ENCODE results near the gene POU2F1. TPM values are rescaled to one million over a fixed set of nuclear protein-coding genes. Genes with fewer than 3 reads are reported as not detected.
"Not testable (repeated sequence)": the region's sequence is repeated elsewhere in the genome, so short reads cannot be mapped to it uniquely, and the experiment has no call there.

The POU2F1 gene
- total RNA-seq, 4 donors from 2014 or later: 8.7 to 34.0 (median 9.6) TPM

- DNase-seq (ENCODE audit: low spot score in 2 of 2): no peak
- 86 to 93% methylated on average over 2 of the region's 2 CpGs for WGBS, 2 donors
- intact Hi-C loops (cut with DNase I; ENCODE audit: low total_unique reads): no loop called here
- TF ChIP-seq POLR2A (IDR thresholded peaks at IDR 0.05): no peak
- TF ChIP-seq CTCF (IDR thresholded peaks at IDR 0.05): no peak
- H3K4me3 ChIP-seq (ENCODE audit: low read depth, poor library complexity, severe bottlenecking): no peak overlapping the region
Measured at GRCh38 chr1:167199656-167200055, 21.0 kb upstream of the POU2F1 start.

GRCh38 chr1:167200272-167200671 lies 20.4 kb upstream of the POU2F1 start:
- intact Hi-C loops (cut with DNase I; ENCODE audit: low total_unique reads): no loop called here
- 91 to 95% methylated on average over 4 of the region's 4 CpGs for WGBS, 2 donors
- DNase-seq (ENCODE audit: low spot score in 2 of 2): no peak

GRCh38 chr1:167200749-167201148 lies 19.9 kb upstream of the POU2F1 start:
- H3K4me3 ChIP-seq (ENCODE audit: low read depth, poor library complexity, severe bottlenecking): no peak overlapping the region
- intact Hi-C loops (cut with DNase I; ENCODE audit: low total_unique reads): no loop called here
- no peak for DNase-seq (ENCODE audit: low spot score in 2 of 2)
- 90 to 95% methylated on average over 3 of the region's 3 CpGs for WGBS, 2 donors
- TF ChIP-seq CTCF (IDR thresholded peaks at IDR 0.05) (no peak), POLR2A (IDR thresholded peaks at IDR 0.05) (no peak)

More at GRCh38 chr1:167200272-167200671, 20.4 kb upstream of the POU2F1 start:
- TF ChIP-seq CTCF (IDR thresholded peaks at IDR 0.05): no peak
- no peak for TF ChIP-seq POLR2A (IDR thresholded peaks at IDR 0.05)
- H3K4me3 ChIP-seq (ENCODE audit: low read depth, poor library complexity, severe bottlenecking): no peak overlapping the region

- no peak overlapping the region for H3K4me3 ChIP-seq (ENCODE audit: low read depth, poor library complexity, severe bottlenecking)
- intact Hi-C loops (cut with DNase I; ENCODE audit: low total_unique reads): no loop called here
- 74 to 75% methylated on average over 3 of the region's 3 CpGs for WGBS, 2 donors
- TF ChIP-seq POLR2A (IDR thresholded peaks at IDR 0.05): no peak
- TF ChIP-seq CTCF (IDR thresholded peaks at IDR 0.05): no peak
- DNase-seq (ENCODE audit: low spot score in 2 of 2): no peak
Measured at GRCh38 chr1:167202049-167202448, 18.6 kb upstream of the POU2F1 start.

GRCh38 chr1:167205306-167206050 lies 15.2 kb upstream of the POU2F1 start:
- DNase-seq (ENCODE audit: low spot score in 2 of 2); intact Hi-C loops (cut with DNase I; ENCODE audit: low total_unique reads); H3K4me3 ChIP-seq (ENCODE audit: low read depth, poor library complexity, severe bottlenecking): not testable (repeated sequence)
- 92 to 93% methylated on average over 4 of the region's 6 CpGs for WGBS, 2 donors

- no peak overlapping the region for H3K4me3 ChIP-seq (ENCODE audit: low read depth, poor library complexity, severe bottlenecking)
- DNase-seq (ENCODE audit: low spot score in 2 of 2): no peak
- TF ChIP-seq POLR2A (IDR thresholded peaks at IDR 0.05): no peak
- no peak for TF ChIP-seq CTCF (IDR thresholded peaks at IDR 0.05)
- 80 to 93% methylated on average over 3 of the region's 3 CpGs for WGBS, 2 donors
- intact Hi-C loops (cut with DNase I; ENCODE audit: low total_unique reads): no loop called here
Measured at GRCh38 chr1:167206166-167206835, 14.4 kb upstream of the POU2F1 start.

All from lower leg skin (tissue), 4 donors.